GM19372 (cell line): ENCODE measurements around the gene RSL24D1.
"Not testable (repeated sequence)": the region's sequence is repeated elsewhere in the genome, so short reads cannot be mapped to it uniquely, and the experiment has no call there.

Source experiments
- ATAC-seq: cut with Tn5 transposase; IDR thresholded peaks from one replicate; pipeline ENCODE4 v1.9.1; 2021; ENCODE audit warnings: mild to moderate bottlenecking, low read depth, moderate library complexity; ENCODE audit not compliant: unreplicated experiment

Gene RSL24D1

DNA sequence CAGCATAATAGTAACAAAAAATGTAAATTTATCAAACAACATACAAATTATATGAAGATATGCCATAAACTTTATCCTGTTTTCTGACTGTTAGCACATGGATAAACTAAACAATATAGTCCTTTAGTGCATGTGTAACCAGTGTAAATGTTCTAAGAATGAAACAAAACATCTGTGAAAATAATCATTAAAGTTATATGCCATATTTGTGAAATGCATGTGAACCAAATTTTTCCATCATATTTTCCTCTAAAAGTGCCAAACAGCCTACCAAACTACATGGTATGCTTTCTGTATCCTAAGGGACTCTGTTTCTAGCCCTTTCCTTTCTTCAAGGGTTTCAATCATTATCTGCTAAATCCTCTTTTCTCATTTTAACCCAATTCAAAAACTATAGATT, 23.9 kb upstream of the RSL24D1 start:
- no peak for ATAC-seq

DNA sequence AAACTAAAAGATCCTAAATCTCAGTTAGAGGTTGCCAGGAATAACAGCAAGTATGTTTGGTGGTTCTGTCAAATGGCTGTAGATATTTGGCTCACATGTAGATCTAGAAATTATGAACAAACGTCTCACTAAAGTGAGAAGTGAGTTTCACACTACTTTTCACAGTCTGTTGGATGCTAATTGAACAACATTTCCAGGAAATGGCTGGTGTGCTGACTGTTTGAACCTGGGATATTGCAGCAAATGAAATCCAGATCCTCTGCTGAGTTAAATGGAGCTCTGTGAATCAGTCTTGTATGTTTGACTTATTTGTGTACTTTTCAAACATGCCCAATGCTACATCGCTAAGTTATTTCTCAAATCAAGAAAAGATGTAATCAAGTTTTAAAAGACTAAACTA, 21.3 kb upstream of the RSL24D1 start:
- no peak for ATAC-seq

DNA sequence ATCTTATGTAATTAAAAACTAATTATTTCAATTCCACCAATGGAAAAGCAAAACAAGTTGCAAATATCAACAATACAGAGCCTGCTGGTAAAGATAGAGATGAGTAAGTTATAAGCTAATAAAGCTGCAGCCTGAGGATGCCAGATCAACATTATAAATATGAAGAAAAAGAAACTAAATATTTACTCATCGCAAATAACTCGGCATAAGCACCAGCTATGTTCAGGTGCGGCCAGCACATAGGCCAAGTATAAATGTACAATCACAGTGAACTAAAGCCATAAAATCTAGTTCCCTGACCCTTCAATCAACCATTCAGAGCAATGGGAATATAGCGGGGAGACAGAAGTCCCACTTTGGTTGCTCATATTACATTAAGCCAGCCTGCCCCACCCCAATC, 7.7 kb upstream of the RSL24D1 start:
- ATAC-seq, result no peak

DNA sequence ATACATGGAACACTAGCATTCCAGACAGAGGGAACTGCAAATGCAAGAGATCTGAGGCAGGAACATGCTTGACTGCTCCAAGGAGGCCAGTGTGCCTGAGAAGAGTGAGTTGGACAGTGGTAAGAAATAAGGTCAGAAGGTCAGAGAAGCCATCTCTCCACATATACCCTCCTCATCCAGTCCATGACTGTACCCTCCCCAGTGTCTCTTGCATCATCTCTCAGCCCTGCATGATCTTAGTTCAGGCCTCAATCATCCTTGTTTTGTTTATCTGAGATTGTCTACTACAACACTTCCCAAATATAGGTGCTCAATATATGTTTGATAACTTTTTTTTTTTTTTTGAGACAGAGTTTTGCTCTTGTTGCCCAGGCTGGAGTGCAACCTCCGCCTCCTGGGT, 5.5 kb upstream of the RSL24D1 start:
- no peak for ATAC-seq

DNA sequence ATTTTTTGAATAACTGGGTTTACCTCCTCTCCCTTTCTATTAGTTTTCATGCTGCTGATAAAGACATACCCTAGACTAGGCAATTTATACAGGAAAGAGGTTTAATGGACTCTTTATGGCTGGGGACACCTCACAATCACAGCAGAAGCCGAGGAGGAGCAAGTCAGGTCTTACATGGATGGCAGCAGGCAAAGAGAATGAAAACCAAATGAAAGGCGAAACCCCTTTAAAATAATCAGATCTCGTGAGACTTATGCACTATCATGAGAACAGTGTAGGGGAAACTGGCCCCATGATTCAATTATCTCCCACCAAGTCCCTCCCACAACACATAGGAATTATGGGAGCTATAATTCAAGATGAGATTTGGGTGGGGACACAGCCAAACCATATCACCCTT, 2.0 kb upstream of the RSL24D1 start:
- ATAC-seq, result no peak

DNA sequence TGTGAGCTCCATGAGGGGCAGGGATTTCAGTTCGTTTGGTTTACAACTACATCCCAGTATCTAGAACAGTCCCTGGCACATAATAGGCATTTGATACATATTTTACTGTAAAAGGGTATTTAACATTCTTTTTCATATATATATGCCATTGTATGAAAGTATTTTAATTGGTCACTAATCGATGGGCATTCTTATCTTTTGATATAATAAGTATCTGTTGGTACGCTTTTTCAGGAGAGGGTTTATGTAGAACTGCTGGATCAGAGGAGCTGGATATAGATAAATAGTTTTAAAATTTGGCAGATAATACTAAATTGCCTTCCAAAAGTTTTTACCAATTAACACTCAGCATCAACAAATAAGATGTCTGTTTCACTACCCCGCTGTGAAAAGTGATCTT, 978 bp upstream of the RSL24D1 start:
- ATAC-seq, result no peak

DNA sequence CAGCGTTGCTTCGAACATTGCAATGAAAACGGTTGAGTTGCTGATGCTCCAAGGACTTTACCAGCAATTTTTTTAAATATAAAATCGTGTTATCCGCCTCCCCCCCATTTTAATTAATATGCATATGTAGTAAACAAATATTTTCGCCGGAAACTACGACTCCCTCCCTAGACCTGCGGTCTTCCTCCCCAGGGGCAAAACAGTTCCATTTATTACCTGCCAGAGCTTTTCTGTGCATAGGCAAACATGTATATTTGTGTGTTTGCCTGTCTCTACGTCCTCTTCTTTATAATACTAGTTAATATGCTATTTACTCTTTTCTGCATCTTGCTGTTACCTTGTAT, 593 bp upstream of the RSL24D1 start:
- ATAC-seq, result peak; percentile 15

DNA sequence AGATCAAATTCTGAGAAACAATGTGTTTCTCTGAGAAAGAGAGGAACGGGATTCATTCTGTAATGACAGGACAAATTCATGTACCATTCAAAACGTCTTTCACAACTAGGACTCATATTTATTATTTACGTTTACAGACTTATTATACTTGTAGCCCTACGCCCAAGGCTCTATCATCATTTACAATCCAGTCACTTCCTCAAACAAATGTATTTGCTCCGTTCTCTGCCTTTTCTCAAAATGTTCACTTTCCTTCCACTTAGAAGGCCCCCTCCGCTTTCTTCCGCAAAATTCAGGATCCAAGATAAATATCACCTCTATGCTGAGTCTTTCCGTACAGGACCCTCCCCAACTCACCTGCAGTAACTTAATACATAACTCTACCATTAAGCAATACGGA, 745 bp downstream of the RSL24D1 start:
- no peak for ATAC-seq

DNA sequence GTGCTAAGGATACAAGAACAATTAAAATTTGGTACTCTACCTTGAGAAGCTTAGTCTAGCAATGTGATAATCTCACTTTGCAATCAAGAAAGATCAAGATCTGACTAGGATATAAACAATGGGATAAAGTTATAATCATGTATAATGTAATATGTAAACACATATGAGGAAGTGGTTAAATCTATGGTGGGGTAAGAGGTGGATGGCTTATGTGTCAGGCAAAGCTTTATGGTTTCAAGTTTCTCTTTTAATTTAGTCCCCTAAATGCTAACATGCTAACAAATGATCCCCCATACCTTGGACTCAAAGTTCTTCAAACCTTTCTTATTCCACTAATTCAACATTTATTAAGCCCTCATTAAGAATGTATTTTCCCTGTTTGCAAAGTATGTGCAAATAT, 2.5 kb downstream of the RSL24D1 start:
- no peak for ATAC-seq

DNA sequence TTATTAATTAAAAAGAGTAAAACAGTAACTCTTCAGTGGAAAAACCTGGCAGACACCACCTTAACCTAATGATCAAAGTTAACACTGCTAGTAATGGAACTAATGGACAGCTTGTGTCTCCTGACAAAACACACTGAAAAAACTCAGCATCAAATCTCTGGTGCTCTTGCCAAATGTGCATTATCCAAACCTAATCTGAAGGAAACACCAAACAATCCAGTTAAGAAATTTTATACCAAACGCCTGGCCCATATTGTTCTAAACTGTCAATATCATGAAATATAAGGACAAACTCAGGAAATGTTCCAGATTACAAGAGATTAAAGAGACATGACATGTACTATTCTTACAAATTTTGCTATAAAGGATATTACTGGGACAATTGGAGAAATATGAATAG, 10.4 kb downstream of the RSL24D1 start:
- ATAC-seq, result no peak

DNA sequence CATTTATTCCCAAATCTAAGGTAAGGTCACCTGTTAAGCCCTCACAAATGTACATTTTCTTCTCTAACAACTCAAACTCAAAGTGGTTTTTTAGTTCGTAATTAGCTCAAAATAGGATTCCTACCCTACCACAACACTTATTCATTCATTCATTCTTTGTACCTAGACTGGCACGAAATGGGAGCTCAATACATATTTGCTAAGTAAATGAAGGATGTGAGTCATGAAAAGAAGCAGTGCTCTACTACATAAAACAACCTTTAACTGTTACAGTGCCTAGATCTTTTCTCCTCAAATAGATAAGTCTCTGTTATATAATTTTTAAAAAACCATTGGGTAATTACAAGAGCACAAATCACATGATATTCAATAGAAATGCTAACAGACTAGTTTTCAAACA, 13.1 kb downstream of the RSL24D1 start:
- no peak for ATAC-seq

DNA sequence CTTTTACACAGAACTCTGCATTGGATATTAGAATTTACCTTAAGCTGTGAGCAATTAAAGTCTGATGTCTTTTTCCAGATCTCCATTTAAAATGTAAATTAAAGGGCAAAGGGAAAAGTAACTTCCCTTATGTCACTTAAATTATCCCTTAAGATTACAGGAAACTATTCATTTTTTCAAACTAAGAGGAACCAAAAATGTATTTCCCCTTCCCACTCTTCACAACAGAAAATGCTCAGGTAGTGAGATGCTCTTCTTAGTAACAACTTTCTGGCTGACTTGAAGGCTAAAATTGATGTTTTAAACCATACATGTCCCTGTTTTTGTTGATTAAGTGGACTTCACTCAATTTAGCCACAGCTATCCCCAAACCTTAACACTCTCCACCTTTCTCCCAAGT, 17.6 kb downstream of the RSL24D1 start:
- ATAC-seq, result no peak

DNA sequence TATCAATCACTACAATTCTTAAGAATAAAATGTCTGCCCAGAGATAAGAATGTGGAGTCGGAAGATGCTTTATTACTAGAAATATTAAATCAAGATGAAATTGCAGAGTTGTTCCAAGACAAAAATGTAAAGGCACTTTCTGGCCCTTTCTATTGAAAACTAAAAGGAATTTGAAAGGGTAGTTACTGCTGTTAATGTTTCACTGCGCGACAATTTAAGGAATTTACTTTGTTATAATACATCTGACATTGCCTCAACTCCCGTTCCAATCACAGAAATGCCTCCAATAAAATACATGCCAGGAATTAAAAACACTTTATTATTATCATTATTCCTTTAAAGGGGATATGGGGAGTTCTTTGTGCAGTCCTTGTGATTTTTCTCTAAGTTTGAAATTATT, 26.4 kb downstream of the RSL24D1 start:
- no peak for ATAC-seq

DNA sequence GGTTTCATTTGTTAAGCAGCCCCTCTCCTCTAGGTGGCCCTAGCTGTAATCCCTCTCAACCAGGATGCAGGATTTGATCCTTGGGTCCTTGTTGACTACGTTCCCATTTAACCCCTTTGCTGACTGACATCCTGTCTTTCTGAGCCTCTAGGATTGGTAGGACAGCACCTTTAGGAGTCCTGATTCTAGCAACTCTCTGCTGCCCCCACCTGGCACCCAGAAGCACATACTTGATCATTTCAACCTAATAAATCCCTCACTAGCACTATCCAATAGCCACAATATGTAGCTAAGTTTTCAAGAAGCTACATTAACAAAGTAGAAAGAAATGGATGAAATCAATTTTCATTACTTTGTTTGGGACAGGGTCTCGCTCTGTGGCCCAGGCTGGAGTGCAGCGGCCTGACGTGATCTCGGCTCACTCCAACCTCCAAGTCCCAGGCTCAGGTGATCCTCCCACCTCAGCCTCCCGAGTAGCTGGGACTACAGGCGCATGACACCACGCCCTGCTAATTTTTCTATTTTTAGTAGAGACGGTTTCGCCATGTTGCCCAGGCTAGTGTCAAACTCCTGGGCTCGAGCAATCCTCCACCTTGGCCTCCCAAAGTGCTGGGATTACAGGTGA, 28.3 kb downstream of the RSL24D1 start:
- peak; percentile 87 for ATAC-seq

DNA sequence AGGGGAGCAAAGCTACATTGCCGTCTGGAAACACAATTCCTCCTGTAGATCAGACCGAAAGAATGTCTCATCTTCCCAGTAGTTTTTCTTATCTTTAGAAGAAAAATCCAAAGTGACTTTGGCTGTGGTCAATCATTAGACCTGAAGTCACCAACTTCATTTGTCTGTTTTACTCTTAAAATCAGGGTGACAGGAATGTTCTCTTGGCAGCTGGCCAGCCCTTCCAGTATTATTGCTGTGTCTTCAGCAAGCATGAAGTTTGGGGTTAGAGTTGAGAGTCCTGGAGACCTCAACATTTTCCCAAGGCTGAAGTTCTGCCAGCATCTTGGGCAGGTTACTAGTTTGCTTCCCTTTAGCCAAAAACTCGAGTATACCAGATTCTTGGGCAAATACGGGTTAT, 32.5 kb downstream of the RSL24D1 start:
- no peak for ATAC-seq

DNA sequence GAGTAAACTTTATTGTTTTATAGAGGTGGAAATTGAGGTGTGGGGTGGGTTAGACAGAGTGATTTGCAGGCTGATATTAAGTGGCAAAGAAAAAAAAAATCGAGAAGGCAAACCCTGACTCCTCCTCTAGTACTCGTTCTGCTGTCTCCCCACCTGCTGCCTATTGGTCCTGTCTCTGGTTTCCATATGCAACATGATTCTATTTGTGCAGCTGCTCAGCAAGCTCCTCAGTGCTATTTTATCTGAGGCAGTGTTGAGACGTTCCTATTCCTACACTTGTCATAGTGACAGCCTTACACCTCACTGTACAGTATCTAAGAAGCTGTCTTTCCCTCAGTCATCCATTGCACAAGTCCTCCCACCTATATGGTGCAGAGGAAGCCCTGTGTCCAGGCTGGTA, 45.1 kb downstream of the RSL24D1 start:
- no peak for ATAC-seq

DNA sequence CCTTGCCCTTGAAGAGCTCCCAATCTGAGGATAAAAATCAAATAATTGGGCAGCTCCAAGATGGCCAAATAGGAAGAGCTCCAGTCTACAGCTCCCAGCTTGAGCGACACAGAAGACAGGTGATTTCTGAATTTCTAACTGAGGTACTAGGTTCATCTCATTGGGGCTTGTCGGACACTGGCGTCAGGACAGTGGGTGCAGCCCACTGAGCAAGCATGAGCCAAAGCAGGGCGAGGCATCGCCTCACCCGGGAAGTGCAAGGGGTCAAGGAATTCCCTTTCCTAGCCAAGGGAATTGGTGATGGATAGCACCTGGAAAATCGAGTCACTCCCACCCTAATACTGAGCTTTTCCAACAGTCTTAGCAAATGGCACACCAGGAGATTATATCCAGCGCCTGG, 53.6 kb downstream of the RSL24D1 start:
- not testable (repeated sequence) for ATAC-seq

DNA sequence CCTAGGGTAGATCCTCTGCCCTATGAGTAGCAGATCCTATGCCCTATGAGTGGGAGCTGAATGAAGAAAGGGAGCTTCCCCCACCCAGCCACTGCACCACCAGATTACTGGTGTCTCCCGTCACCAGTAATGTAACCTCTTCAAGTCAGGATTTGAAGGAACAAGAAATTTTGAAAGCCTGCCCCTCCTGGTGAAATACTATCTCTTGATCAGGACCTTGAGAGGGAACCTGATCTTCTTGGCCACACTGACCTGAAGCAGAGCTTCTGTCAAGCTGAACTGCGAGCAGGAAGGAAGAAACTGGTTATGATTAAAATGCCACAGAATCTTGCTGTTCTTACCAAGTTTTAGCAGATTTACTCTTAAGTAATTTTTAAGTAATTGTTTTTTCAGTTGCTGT, 62.8 kb downstream of the RSL24D1 start:
- ATAC-seq, result no peak

DNA sequence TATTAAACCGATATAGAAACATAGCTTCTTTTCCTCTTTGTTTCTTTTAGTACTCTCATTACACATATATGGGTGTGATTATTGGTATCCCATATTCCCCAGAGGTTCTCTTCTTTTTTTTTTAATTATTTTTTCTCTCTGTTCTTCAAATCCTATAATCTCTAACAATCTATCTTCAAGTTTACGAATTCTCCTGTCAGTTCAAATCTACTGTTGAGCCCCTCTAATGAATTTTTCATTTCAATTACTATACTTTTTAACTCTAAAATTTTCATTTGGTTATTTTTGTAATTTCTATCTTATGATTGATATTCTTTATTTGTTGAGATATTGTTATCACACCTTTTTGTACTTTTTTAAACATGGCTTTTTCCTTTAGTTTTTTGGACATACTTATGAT, 64.1 kb downstream of the RSL24D1 start:
- ATAC-seq, result no peak
